Memory B cell (primary cell): ENCODE measurements around the gene EIF3CL.
"Not testable (repeated sequence)": the region's sequence is repeated elsewhere in the genome, so short reads cannot be mapped to it uniquely, and the experiment has no call there.

Source experiments
- ATAC-seq: fragments of 150-1000 bp; cut with Tn5 transposase; 2 replicates; pipeline ENCODE4 v1.10.0; 2021; ENCODE audit warnings: low read depth, mild to moderate bottlenecking, moderate library complexity
- DNase-seq, 2 donors: peaks; one replicate each; pipeline ENCODE4 v3.0.0; 2022; ENCODE audit warnings: low spot score in 2 of 2
- H3K27ac Mint-ChIP-seq: one replicate; pipeline ENCODE4 v1.8.0; 2022; ENCODE audit warnings: mild to moderate bottlenecking, moderate library complexity, mixed read lengths
- H3K27me3 Mint-ChIP-seq: one replicate; pipeline ENCODE4 v1.8.0; 2022; ENCODE audit warnings: mixed read lengths
- H3K36me3 Mint-ChIP-seq: one replicate; pipeline ENCODE4 v1.8.0; 2022; ENCODE audit warnings: mild to moderate bottlenecking, mixed read lengths
- H3K4me1 Mint-ChIP-seq: one replicate; pipeline ENCODE4 v1.8.0; 2022; ENCODE audit warnings: mixed read lengths
- H3K4me3 Mint-ChIP-seq: one replicate; pipeline ENCODE4 v1.8.0; 2022; ENCODE audit warnings: mild to moderate bottlenecking, moderate library complexity, mixed read lengths
- H3K9me3 Mint-ChIP-seq: one replicate; pipeline ENCODE4 v1.8.0; 2022; ENCODE audit warnings: mixed read lengths

EIF3CL gene

DNA sequence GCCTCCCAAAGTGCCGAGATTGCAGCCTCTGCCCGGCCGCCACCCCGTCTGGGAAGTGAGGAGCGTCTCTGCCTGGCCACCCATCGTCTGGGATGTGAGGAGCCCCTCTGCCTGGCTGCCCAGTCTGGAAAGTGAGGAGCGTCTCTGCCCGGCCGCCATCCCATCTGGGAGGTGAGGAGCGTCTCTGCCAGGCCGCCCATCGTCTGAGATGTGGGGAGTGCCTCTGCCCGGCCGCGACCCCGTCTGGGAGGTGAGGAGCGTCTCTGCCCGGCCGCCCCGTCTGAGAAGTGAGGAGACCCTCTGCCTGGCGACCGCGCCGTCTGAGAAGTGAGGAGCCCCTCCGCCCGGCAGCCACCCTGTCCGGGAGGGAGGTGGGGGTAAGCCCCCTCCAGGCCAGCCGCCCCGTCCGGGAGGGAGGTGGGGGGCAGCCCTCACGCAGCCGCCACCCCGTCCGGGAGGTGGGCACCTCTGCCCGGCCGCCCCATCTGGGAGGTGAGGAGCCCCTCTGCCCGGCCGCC, 26.5 kb downstream of the EIF3CL start:
- not testable (repeated sequence) for DNase-seq, ATAC-seq, H3K27ac Mint-ChIP-seq, H3K4me1 Mint-ChIP-seq, H3K4me3 Mint-ChIP-seq, H3K27me3 Mint-ChIP-seq, H3K36me3 Mint-ChIP-seq, H3K9me3 Mint-ChIP-seq

DNA sequence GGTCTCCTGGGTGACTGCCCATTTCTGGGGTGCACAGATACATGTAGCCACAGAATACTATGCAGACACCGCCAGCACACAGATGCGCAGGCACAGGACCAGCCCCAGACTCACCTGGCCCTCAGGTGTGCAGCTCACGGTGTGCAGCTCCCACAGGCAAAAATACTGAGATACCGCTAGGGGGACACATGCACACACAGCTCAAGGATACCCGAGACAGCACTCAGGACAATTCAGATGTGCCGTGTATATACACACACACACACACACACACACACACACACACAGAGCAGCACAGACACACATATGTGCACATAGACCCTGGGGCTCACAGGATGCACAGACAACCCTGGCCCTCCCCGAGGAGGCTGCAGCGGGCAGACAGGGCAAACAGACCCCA, 28.5 kb downstream of the EIF3CL start:
- DNase-seq, H3K4me1 Mint-ChIP-seq, H3K4me3 Mint-ChIP-seq, H3K9me3 Mint-ChIP-seq, H3K27ac Mint-ChIP-seq, H3K36me3 Mint-ChIP-seq, H3K27me3 Mint-ChIP-seq: not testable (repeated sequence)
- peak; percentile 69 for ATAC-seq

DNA sequence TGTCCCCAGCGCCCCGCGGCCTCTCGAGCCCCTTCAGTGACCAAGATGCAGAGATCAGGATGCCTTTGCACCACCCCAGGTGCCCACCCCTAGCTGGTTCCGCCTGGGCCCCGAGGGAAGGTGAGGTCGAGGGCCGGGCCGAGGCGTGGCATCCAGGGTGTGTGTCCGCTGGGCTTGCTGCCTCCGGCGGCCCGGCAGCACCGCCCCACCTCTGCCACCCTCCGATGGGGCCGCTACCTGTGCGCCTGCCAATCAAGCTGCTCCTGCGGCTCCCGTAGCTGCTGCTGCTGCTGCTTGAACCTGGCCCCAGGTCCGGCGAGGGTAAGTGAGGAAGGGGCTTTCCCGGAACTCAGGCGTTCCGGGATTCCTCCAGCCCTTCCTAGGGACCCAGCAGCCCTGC, 29.4 kb downstream of the EIF3CL start:
- H3K9me3 Mint-ChIP-seq, H3K27me3 Mint-ChIP-seq, ATAC-seq, H3K36me3 Mint-ChIP-seq, H3K27ac Mint-ChIP-seq, H3K4me1 Mint-ChIP-seq, H3K4me3 Mint-ChIP-seq, DNase-seq: not testable (repeated sequence)

DNA sequence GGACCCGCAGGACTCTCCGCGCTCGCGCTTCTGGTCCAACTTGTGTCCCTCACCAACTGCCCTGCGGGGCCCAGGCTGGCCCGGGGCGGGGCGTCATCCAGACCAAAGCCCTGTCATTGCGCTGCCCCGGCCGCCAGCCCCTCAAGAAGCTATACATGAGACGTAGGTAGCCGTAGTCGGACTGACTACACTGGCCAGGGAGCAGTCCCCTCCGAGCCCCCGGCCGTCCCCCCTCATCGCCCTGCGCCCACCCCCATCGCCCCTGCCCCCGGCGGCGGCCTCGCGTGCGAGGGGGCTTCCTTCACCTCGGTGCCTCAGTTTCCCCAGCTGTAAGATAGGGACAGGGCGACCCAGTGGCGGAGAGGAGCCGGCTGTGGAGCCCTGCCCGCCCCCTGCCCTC, 35.7 kb downstream of the EIF3CL start:
- ATAC-seq, DNase-seq, H3K4me3 Mint-ChIP-seq, H3K9me3 Mint-ChIP-seq, H3K36me3 Mint-ChIP-seq, H3K27ac Mint-ChIP-seq, H3K27me3 Mint-ChIP-seq, H3K4me1 Mint-ChIP-seq: not testable (repeated sequence)

DNA sequence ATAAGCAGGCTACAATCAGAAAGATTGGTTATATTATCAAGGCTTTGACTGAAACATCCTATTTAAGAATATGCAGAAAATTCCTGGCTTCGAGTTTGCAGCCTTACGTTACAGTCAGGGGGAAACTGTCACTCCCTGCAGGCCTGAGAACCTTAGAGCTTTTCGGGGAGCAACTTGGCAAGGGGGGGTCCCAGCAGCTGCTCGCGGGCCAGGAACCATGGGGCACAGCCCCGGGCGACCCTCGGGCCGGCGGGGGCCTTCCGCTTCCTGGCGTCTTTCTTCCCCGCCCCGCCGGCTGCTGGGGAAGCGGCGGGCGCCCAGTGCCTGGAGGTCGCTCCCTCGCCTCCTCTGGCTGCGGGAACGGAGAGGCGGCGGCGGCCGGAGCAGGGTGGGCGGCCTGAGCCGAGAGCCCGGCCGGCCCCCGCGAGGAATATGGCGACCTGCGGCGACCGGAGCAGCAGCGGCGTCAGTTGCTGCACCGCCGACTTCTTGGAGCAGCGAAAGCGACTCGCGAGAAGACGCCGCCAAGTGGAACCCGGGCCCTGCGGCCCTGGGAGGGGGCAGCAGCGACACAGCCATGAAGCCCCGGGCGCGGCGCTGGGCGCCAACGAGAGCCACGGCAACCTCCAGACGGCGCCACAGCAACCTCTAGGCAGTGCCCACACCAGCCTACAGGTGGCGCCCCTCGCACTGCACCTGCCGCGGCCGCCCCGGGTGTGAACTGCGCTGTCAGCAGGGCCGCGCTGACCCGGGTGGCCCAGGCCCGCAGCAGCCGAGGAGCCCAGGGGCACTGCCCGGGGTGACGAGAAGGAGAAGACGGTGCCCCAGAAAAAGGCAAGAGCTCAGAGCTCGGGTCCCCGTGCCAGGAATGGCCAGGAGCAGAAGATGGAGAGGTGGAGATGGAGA, 39.1 kb downstream of the EIF3CL start:
- not testable (repeated sequence) for H3K27me3 Mint-ChIP-seq, H3K27ac Mint-ChIP-seq, H3K9me3 Mint-ChIP-seq, H3K36me3 Mint-ChIP-seq, H3K4me3 Mint-ChIP-seq, H3K4me1 Mint-ChIP-seq
- ATAC-seq: peak; percentile 95
- peak in 1 of 2 donors; percentile 11 for DNase-seq

DNA sequence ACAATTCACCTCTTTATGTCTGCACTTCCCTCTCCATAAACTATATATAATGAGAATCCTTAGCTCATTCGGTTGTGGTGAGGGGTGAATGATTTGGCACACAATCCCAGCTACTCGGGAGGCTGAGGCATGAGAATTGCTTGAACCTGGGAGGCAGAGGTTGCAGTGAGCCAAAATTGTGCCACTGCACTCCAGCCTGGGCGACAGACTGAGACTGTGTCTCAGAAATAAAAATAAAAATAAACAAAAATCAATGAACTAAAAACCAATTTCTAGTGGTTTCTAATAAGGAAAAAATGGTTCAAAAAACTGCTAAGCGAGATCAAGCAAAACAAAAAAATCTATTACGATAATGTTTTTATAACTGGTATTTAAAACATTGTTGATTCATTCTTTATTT, 40.2 kb downstream of the EIF3CL start, which contains the start of gene NPIPB6:
NPIPB6 (minus strand) TSS at position 101 of the 400 bp plus-strand sequence. CDS start 686 bp downstream, outside the sequence.
- not testable (repeated sequence) for ATAC-seq, H3K27me3 Mint-ChIP-seq, H3K9me3 Mint-ChIP-seq, H3K27ac Mint-ChIP-seq, H3K36me3 Mint-ChIP-seq, DNase-seq, H3K4me3 Mint-ChIP-seq, H3K4me1 Mint-ChIP-seq

DNA sequence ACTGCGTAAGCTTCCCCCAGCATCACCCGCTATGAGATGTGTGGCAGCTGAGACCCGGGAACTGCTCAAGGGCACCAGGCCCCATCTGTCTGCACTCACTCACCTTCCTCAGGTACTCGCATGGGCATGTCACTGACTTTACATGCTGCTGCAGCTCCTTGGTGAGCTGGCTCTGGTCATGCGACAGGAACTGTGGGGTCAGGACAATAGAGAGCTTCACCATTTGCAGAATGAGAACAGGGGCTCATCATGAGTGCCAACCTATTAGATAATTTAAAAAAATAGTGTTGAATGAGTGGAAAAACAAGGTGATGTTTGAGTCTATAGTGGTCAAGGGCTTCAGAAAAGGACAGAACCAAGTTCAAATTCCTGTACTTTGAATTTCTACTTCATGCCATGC, 41.0 kb downstream of the EIF3CL start:
- not testable (repeated sequence) for DNase-seq, H3K4me1 Mint-ChIP-seq, H3K36me3 Mint-ChIP-seq, H3K4me3 Mint-ChIP-seq, H3K9me3 Mint-ChIP-seq, ATAC-seq, H3K27ac Mint-ChIP-seq, H3K27me3 Mint-ChIP-seq

DNA sequence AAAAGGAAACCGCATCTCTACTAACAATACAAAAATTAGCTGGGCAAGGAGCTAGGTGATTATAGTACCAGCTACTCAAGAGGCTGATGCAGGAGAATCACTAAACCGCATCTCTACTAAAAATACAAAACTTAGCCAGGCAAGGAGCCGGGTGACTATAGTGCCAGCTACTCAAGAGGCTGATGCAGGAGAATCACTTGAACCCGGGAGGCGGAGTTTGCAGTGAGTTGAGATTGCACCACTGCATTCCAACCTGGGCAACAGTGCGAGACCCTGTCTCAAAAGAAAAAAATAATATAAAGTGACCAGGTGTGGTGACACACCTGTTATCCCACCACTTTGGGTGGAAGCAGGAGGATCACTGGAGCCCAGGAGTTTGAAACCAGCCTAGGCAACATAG, 65.4 kb downstream of the EIF3CL start:
- H3K4me3 Mint-ChIP-seq, ATAC-seq, DNase-seq, H3K27me3 Mint-ChIP-seq, H3K27ac Mint-ChIP-seq, H3K36me3 Mint-ChIP-seq, H3K9me3 Mint-ChIP-seq, H3K4me1 Mint-ChIP-seq: not testable (repeated sequence)

DNA sequence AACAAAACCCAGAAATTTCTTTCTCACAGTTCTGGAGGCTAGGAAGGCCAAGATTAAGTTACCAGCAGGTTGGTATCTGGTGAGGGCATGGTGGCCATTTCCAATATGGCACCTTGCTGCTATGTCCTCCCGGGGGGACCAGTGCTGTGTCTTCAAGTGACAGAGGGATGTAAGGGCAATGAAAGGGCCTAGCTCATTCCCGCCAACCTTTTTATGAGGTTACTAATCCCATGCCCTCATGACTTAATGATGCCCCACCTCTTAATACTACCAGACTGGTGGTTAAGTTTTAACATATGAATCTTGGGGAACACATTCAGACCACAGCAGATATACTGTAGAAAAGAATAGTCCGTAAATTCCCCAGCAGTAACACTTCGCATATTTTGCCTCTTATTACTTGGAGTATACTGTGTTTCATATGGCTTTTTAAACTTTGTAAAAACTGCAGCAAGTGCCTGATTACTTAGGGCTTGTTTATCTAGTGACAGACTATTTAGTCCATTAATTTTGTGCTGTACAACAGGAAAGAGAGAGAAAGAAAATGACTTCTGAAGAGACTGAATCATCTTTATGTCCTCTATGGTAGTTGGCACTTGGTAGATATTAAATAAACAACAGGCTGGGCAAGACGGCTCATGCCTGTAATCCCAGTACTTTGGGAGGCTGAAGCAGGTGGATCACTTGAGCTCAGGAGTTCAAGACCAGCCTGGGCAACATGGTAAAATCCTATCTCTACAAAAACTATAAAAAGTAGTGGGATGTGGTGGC, 66.5 kb downstream of the EIF3CL start:
- not testable (repeated sequence) for H3K36me3 Mint-ChIP-seq, H3K9me3 Mint-ChIP-seq

DNA sequence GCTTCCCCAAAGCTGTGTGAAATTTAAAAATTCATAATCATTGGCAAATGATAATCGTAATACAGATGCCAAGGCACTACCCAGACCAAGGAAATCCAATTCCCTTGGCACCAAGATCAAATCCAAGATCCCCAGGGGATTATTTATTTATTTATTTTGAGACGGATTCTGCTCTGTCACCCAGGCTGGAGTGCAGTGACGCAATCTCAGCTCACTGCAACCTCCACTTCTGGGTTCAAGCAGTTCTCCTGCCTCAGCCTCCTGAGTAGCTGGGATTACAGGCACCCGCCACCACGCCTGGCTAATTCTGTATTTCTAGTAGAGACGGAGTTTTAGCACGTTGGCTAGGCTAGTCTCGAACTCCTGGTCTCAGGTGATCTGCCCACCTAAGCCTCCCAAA, 68.0 kb downstream of the EIF3CL start:
- ATAC-seq, H3K36me3 Mint-ChIP-seq, H3K4me1 Mint-ChIP-seq, H3K9me3 Mint-ChIP-seq, H3K4me3 Mint-ChIP-seq, H3K27me3 Mint-ChIP-seq, DNase-seq, H3K27ac Mint-ChIP-seq: not testable (repeated sequence)

More for the DNA sequence above, 66.5 kb downstream of the EIF3CL start:
- H3K27ac Mint-ChIP-seq, ATAC-seq, H3K4me3 Mint-ChIP-seq, H3K4me1 Mint-ChIP-seq, H3K27me3 Mint-ChIP-seq, DNase-seq: not testable (repeated sequence)

DNA sequence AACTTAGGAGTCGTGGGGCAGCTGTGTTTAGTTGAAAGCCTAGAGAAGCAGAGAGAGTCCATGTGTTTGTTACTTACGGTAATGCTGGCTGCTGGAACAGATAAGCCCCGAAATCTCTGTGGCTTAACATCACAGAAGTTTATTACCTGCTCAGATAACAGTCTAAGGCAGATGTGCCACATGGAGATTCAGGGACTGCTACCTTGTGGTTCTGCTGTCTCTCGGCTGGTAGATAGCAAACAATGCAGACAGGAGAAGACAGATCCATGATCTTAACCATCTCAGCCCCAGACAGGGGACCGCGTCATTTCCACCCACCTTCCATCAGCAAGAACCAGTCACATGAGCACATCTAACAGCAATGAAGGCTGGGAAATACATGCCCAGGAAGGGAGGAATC, 71.0 kb downstream of the EIF3CL start:
- H3K27ac Mint-ChIP-seq, H3K27me3 Mint-ChIP-seq, ATAC-seq, DNase-seq, H3K36me3 Mint-ChIP-seq, H3K4me1 Mint-ChIP-seq, H3K4me3 Mint-ChIP-seq, H3K9me3 Mint-ChIP-seq: not testable (repeated sequence)

DNA sequence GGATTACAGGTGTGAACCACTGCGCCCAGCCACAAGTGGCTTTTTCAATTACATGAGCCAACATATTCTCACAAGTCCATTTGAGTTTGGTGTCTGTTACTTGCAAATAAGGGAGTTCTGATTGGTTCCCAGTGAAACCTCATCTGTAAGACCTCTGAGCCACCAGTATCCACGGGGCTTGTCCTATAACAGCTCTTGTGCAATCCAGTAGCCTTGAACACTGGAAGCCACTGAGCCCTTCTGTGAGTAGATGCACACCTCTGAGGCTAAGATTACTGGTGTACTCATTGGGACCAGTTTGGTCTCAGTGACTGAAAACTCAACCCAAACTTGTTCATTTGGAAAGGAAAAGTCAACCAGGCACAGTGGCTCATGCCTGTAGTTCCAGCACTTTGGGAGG, 72.7 kb downstream of the EIF3CL start:
- H3K27me3 Mint-ChIP-seq, H3K9me3 Mint-ChIP-seq, DNase-seq, H3K4me3 Mint-ChIP-seq, H3K27ac Mint-ChIP-seq, H3K4me1 Mint-ChIP-seq, H3K36me3 Mint-ChIP-seq, ATAC-seq: not testable (repeated sequence)

DNA sequence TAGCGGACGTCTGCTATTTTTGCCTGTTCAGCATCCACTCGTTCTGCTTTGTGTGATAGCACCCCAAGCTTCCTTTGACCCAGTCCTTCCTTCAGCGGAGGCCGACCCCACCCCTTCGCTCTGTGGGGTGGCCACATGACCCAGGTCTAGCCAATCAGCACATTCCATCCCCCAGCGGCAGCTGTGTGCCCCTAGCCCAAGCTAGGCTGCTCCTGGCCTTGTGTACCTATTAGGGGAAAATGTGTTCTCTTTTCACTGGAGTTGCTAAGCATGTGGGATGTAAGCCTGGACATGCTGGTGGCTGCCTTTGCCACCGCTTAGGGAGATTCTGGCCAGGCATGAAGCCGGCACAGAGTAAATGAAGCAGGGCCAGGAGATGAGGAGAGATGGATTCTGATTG, 73.4 kb downstream of the EIF3CL start:
- H3K9me3 Mint-ChIP-seq, H3K4me3 Mint-ChIP-seq, H3K27me3 Mint-ChIP-seq, DNase-seq, H3K4me1 Mint-ChIP-seq, H3K27ac Mint-ChIP-seq, H3K36me3 Mint-ChIP-seq: not testable (repeated sequence)
- ATAC-seq: peak; percentile 27
